ENCODE measurements around the gene C21orf91.

Gene C21orf91

DNA sequence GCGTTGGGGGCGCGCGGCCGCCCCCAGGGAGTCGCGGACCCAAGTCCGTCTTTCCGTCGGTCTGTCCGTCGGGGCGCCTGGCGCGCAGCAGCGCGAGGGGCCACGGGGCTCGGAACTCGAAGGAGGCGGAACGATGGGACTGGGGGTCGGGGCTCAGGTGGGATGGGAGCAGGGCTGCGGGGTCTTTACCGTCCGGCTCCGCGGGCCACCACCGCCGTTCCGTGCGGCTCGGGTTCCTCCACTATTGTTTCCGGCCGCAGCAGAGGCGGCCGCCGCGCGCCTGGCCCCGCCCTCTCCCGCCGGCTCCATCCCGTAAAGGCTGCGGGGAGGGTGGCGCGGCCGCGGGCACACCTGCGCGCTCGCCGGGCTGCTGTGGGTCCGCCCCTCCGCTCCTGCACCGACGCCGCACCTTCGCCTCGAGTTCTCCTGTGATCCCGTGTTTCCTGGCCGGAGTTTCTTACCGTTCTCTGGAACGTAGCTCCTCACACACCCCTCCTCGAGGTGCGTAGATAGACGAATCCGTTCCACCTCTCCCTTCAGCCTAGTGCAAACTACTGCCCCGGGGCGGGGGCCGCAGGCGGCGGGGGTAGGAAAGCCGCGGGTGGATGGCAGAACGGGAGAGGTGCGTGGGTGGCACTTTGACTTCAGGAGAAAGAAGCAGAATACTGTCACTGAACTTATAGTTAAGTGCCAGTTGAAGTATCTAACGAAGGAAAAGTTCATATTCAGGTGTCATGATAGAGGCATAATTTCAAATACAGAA, at the start of gene C21orf91:
C21orf91 (minus strand) TSS at position 243 of the 763 bp plus-strand sequence. CDS start 1,038 bp downstream, outside the sequence.
- H3K9me2 ChIP-seq (replicated peaks; ENCODE audit: control insufficient read depth, low read length) = no peaks in the 10 kb centered on the region
- no peaks in the 10 kb centered on the region for H3K27me3 ChIP-seq (ENCODE audit: control insufficient read depth, low read length)
- peak within 1 kb of the TSS; percentile 95 for H3K4me2 ChIP-seq (ENCODE audit: low read length)
- peaks cover 42% of the 10 kb centered on the region for H3K36me3 ChIP-seq (ENCODE audit: control insufficient read depth, low read length)
- peaks cover 5% of the 10 kb centered on the region; the same call in 1 of the 2 replicates for H4K20me1 ChIP-seq (ENCODE audit: control insufficient read depth, insufficient read depth, low read depth, low read length)
- peaks cover 36% of the 10 kb centered on the region for H3K79me2 ChIP-seq (ENCODE audit: control insufficient read depth, low read length)
- H3K27ac ChIP-seq (ENCODE audit: low read depth, low read length) = peak within 1 kb of the TSS; percentile 62
- H3K9me3 ChIP-seq (ENCODE audit: control insufficient read depth, insufficient read depth, low read length) = no peaks in the 10 kb centered on the region
- no peaks in the 10 kb centered on the region for H3F3A ChIP-seq (ENCODE audit: control insufficient read depth, insufficient read depth)
- peaks cover 27% of the 10 kb centered on the region for H3K4me1 ChIP-seq (ENCODE audit: control insufficient read depth, low read length)
- no peak for TF ChIP-seq EZH2phosphoT487 (IDR thresholded peaks at IDR 0.05; ENCODE audit: borderline replicate concordance, low read length)
- TF ChIP-seq, protein P1, sequence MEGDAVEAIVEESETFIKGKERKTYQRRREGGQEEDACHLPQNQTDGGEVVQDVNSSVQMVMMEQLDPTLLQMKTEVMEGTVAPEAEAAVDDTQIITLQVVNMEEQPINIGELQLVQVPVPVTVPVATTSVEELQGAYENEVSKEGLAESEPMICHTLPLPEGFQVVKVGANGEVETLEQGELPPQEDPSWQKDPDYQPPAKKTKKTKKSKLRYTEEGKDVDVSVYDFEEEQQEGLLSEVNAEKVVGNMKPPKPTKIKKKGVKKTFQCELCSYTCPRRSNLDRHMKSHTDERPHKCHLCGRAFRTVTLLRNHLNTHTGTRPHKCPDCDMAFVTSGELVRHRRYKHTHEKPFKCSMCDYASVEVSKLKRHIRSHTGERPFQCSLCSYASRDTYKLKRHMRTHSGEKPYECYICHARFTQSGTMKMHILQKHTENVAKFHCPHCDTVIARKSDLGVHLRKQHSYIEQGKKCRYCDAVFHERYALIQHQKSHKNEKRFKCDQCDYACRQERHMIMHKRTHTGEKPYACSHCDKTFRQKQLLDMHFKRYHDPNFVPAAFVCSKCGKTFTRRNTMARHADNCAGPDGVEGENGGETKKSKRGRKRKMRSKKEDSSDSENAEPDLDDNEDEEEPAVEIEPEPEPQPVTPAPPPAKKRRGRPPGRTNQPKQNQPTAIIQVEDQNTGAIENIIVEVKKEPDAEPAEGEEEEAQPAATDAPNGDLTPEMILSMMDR (IDR thresholded peaks at IDR 0.05; ENCODE audit: low read depth, low read length, poor library complexity, severe bottlenecking) = no peak
- peak within 1 kb of the TSS; percentile 83 for H3K4me3 ChIP-seq (ENCODE audit: low read length)

DNA sequence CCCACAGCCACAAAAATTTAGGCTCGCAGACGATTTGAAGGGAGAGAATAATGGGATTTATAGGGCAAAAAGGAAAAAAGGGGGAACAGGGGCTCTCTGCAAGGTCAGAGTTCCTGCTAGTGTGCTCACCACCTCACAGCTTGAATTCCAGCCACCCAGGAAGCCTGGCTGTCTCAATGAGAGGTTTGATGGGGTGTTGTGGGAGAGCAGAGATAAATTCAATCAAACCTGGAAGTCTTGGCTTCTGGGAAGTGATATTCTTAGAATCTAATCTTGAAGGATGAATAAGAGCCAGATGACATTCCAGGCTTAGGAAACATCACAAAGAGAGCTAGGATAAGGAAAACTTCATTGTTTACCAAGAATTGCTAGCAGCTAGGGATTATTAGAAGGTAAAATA, 47.4 kb upstream of the C21orf91 start:
- no peaks in the 10 kb centered on the region for H3F3A ChIP-seq (ENCODE audit: control insufficient read depth, insufficient read depth)
- H3K27me3 ChIP-seq (ENCODE audit: control insufficient read depth, low read length) = no peaks in the 10 kb centered on the region
- H3K9me2 ChIP-seq (replicated peaks; ENCODE audit: control insufficient read depth, low read length) = no peaks in the 10 kb centered on the region
- TF ChIP-seq, protein P1 (IDR thresholded peaks at IDR 0.05; ENCODE audit: low read depth, low read length, poor library complexity, severe bottlenecking) = no peak
- no peak for TF ChIP-seq EZH2phosphoT487 (IDR thresholded peaks at IDR 0.05; ENCODE audit: borderline replicate concordance, low read length)
- no peak overlapping the region for H3K27ac ChIP-seq (ENCODE audit: low read depth, low read length)
- H3K4me3 ChIP-seq (ENCODE audit: low read length) = no peak overlapping the region
- no peaks in the 10 kb centered on the region for H3K79me2 ChIP-seq (ENCODE audit: control insufficient read depth, low read length)
- H3K4me2 ChIP-seq (ENCODE audit: low read length) = no peak overlapping the region
- no peaks in the 10 kb centered on the region for H4K20me1 ChIP-seq (ENCODE audit: control insufficient read depth, insufficient read depth, low read depth, low read length)
- H3K9me3 ChIP-seq (ENCODE audit: control insufficient read depth, insufficient read depth, low read length) = no peaks in the 10 kb centered on the region
- H3K4me1 ChIP-seq (ENCODE audit: control insufficient read depth, low read length) = no peaks in the 10 kb centered on the region
- no peaks in the 10 kb centered on the region for H3K36me3 ChIP-seq (ENCODE audit: control insufficient read depth, low read length)

DNA sequence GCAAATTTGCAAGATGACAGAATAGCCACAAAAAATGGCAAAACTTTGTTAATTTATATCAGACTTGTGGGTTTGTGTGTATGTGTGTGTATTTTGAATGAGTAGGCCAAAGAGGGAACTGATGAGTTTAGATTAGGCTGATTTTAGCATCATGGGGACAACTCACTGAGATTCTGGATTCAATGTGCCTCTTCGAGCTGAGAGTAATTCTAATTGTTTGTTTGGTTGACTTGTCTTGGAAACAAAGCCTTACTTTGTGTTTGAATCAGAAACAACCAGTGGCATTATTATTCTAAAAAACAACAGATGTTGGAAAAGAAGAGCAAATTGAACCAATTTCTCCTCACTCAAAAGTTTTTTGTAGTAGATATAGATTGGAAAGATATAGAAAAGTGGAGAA, 40.5 kb upstream of the C21orf91 start:
- no peak overlapping the region for H3K4me2 ChIP-seq (ENCODE audit: low read length)
- no peaks in the 10 kb centered on the region for H3F3A ChIP-seq (ENCODE audit: control insufficient read depth, insufficient read depth)
- H3K4me1 ChIP-seq (ENCODE audit: control insufficient read depth, low read length) = no peaks in the 10 kb centered on the region
- no peak overlapping the region for H3K4me3 ChIP-seq (ENCODE audit: low read length)
- no peaks in the 10 kb centered on the region for H4K20me1 ChIP-seq (ENCODE audit: control insufficient read depth, insufficient read depth, low read depth, low read length)
- no peak overlapping the region for H3K27ac ChIP-seq (ENCODE audit: low read depth, low read length)
- TF ChIP-seq EZH2phosphoT487 (IDR thresholded peaks at IDR 0.05; ENCODE audit: borderline replicate concordance, low read length) = no peak
- TF ChIP-seq, protein P1 (IDR thresholded peaks at IDR 0.05; ENCODE audit: low read depth, low read length, poor library complexity, severe bottlenecking) = no peak
- no peaks in the 10 kb centered on the region for H3K27me3 ChIP-seq (ENCODE audit: control insufficient read depth, low read length)
- H3K9me3 ChIP-seq (ENCODE audit: control insufficient read depth, insufficient read depth, low read length) = no peaks in the 10 kb centered on the region
- no peaks in the 10 kb centered on the region for H3K79me2 ChIP-seq (ENCODE audit: control insufficient read depth, low read length)
- H3K36me3 ChIP-seq (ENCODE audit: control insufficient read depth, low read length) = no peaks in the 10 kb centered on the region
- H3K9me2 ChIP-seq (replicated peaks; ENCODE audit: control insufficient read depth, low read length) = no peaks in the 10 kb centered on the region

All from DOHH2 (cell line).